SK-N-SH (cell line): ENCODE measurements around the gene DUSP2. TPM values are rescaled to one million over a fixed set of nuclear protein-coding genes. Genes with fewer than 3 reads are reported as not detected.

Experiments used
- CTCF ChIA-PET: fragments of 300-600, 350-600 bp; formaldehyde crosslinking; extraction: SDS; loops from one replicate; lab custom pipeline; 2021; lab: Yijun Ruan, JAX
- POLR2A ChIA-PET: fragments of 350-600 bp; sonication (Branson Sonifier 250); formaldehyde crosslinking; extraction: SDS; loops from one replicate; lab custom pipeline; 2020; ENCODE audit warnings: antibody characterized with exemption, inconsistent platforms; lab: Yijun Ruan, JAX
- DNase-seq: peaks from one replicate; pipeline ENCODE4 v3.0.0; 2012
- H2AFZ ChIP-seq: fragments of 200-600 bp; sonication (generic); 2 replicates; pipeline ENCODE4 v1.8.1; 2016; ENCODE audit warnings: antibody characterized with exemption, mild to moderate bottlenecking, low read depth
- H3F3A ChIP-seq: fragments of 200-600 bp; sonication (generic); replicated peaks from 2 replicates; pipeline ENCODE3; 2016; ENCODE audit warnings: antibody characterized with exemption, mild to moderate bottlenecking; ENCODE audit not compliant: insufficient read depth
- H3K27ac ChIP-seq, 2 experiments: fragments of 200-500 bp in 1 of 2; fragments of 200-600 bp in 1 of 2; sonication (Bioruptor generic) in 1 of 2; sonication (generic), shearing (Covaris generic) in 1 of 2; 2 replicates each; pipeline versions ENCODE4 v1.5.1 to v1.6.1; 2014 to 2016; ENCODE audit warnings: low read depth in 2 of 2, inconsistent platforms in 1 of 2, low read length in 1 of 2, mild to moderate bottlenecking in 1 of 2, mixed read lengths in 1 of 2
- H3K27me3 ChIP-seq: fragments of 200-600 bp; sonication (generic), shearing (Covaris generic); 2 replicates; pipeline ENCODE4 v1.6.1; 2016; ENCODE audit warnings: mixed run types; ENCODE audit not compliant: insufficient read depth
- H3K36me3 ChIP-seq, 2 experiments: fragments of 200-500 bp in 1 of 2; fragments of 200-600 bp in 1 of 2; sonication (Bioruptor generic) in 1 of 2; sonication (generic) in 1 of 2; replicated peaks in 1 of 2; 2 replicates each; pipeline versions ENCODE3 to v1.5.1; 2014 to 2016; ENCODE audit warnings: low read length in 1 of 2, mild to moderate bottlenecking in 1 of 2; ENCODE audit not compliant: insufficient read depth in 2 of 2, control insufficient read depth in 1 of 2
- H3K4me1 ChIP-seq, 2 experiments: fragments of 200-500 bp in 1 of 2; fragments of 200-600 bp in 1 of 2; sonication (Bioruptor generic) in 1 of 2; sonication (generic), shearing (Covaris generic) in 1 of 2; 2 replicates each; pipeline versions ENCODE4 v1.5.1 to v1.6.1; 2014 to 2016; ENCODE audit warnings: low read depth in 1 of 2, low read length in 1 of 2, mixed run types in 1 of 2; ENCODE audit not compliant: insufficient read depth in 2 of 2, control insufficient read depth in 1 of 2
- H3K4me2 ChIP-seq: fragments of 200-600 bp; sonication (generic), shearing (Covaris generic); 2 replicates; pipeline ENCODE4 v1.6.1; 2017; ENCODE audit warnings: mixed run types
- H3K4me3 ChIP-seq, 2 experiments: fragments of 200-500 bp in 1 of 2; fragments of 200-600 bp in 1 of 2; sonication (Bioruptor generic) in 1 of 2; sonication (generic), shearing (Covaris generic) in 1 of 2; 2 replicates each; pipeline versions ENCODE4 v1.5.1 to v1.8.1; 2014 to 2016; ENCODE audit warnings: low read depth in 2 of 2, inconsistent platforms in 1 of 2, low read length in 1 of 2, mild to moderate bottlenecking in 1 of 2, mixed read lengths in 1 of 2, moderate library complexity in 1 of 2
- H3K79me2 ChIP-seq: fragments of 200-600 bp; sonication (generic); 2 replicates; pipeline ENCODE4 v1.8.1; 2017; ENCODE audit warnings: mild to moderate bottlenecking; ENCODE audit not compliant: insufficient read depth
- H3K9ac ChIP-seq: fragments of 200-600 bp; sonication (generic); 2 replicates; pipeline ENCODE4 v1.6.1; 2017; ENCODE audit warnings: mixed run types
- H3K9me2 ChIP-seq: fragments of 200-600 bp; sonication (generic); 2 replicates; pipeline ENCODE4 v1.6.1; 2017; ENCODE audit warnings: mixed run types
- H3K9me3 ChIP-seq: fragments of 200-600 bp; sonication (generic); 2 replicates; pipeline ENCODE4 v1.6.1; 2017; ENCODE audit warnings: mixed run types, mild to moderate bottlenecking, moderate library complexity
- H4K20me1 ChIP-seq: fragments of 200-600 bp; sonication (generic); 2 replicates; pipeline ENCODE4 v1.6.1; 2017; ENCODE audit warnings: mild to moderate bottlenecking, mixed run types; ENCODE audit not compliant: insufficient read depth
- CHD2 ChIP-seq: fragments of 150-350 bp; IDR thresholded peaks from 2 replicates; pipeline ENCODE4 v1.6.1; 2018; ENCODE audit warnings: low read length; ENCODE audit not compliant: partially characterized antibody
- ELF1 ChIP-seq: IDR thresholded peaks from 2 replicates; pipeline ENCODE4 v1.4.0; 2012
- EZH2phosphoT487 ChIP-seq: fragments of 200-600 bp; sonication (generic); IDR thresholded peaks from 2 replicates; pipeline ENCODE4 v1.6.1; 2017; ENCODE audit warnings: low read depth, mixed run types, mild to moderate bottlenecking, antibody characterized with exemption, moderate library complexity, borderline replicate concordance
- FOSL2 ChIP-seq: IDR thresholded peaks from 2 replicates; pipeline ENCODE4 v1.4.0; 2012; ENCODE audit warnings: low read depth, mild to moderate bottlenecking, moderate library complexity, borderline replicate concordance
- FOXM1 ChIP-seq: IDR thresholded peaks from 2 replicates; pipeline ENCODE4 v1.4.0; 2012; ENCODE audit warnings: low read depth, mild to moderate bottlenecking
- RAD21 ChIP-seq: IDR thresholded peaks from 2 replicates; pipeline ENCODE4 v1.6.1; 2012; ENCODE audit warnings: mild to moderate bottlenecking, low read length
- SMC3 ChIP-seq: IDR thresholded peaks from 2 replicates; pipeline ENCODE4 v1.6.1; 2012; ENCODE audit warnings: low read depth, low read length, improper control_type of control experiment
- YY1 ChIP-seq: IDR thresholded peaks from 2 replicates; pipeline ENCODE4 v1.4.0; 2012; ENCODE audit warnings: low read depth, mild to moderate bottlenecking
- WGBS: methylation state at CpG from one replicate; pipeline ENCODE4 v1.1.6; 2017; ENCODE audit warnings: low lambda C conversion rate; 5-methylcytosine and 5-hydroxymethylcytosine counted together
- polyA plus RNA-seq, 3 experiments: library from polyadenylated mRNA; depleted of rRNA; stranded (reverse); fragments of >200 nt; gene quantifications; 2 replicates each; pipeline ENCODE4 v1.2.3, GENCODE V29; 2012
- TF ChIP-seq, protein P1 (sequence below): IDR thresholded peaks from 2 replicates; pipeline ENCODE4; 2012
- TF ChIP-seq, protein P2 (sequence below): IDR thresholded peaks from 2 replicates; pipeline ENCODE4 v1.4.0; 2012; ENCODE audit warnings: low read depth, borderline replicate concordance
- TF ChIP-seq, protein P3 (sequence below): IDR thresholded peaks from 2 replicates; pipeline ENCODE4 v1.6.1; 2012; ENCODE audit warnings: mild to moderate bottlenecking, low read depth, low read length, moderate library complexity
- TF ChIP-seq, protein P4 (sequence below): fragments of 200-600 bp; sonication (generic); IDR thresholded peaks from 2 replicates; pipeline ENCODE4 v1.6.1; 2017; ENCODE audit warnings: antibody characterized with exemption, mild to moderate bottlenecking, moderate library complexity
- TF ChIP-seq, protein P5 (sequence below): IDR thresholded peaks from 2 replicates; pipeline ENCODE4 v1.4.0; 2012; ENCODE audit warnings: low read depth

DUSP2 gene
- polyA plus RNA-seq, 1 of the 3 experiments (the other 2 are of a cell fraction): 0.79 TPM

DNA sequence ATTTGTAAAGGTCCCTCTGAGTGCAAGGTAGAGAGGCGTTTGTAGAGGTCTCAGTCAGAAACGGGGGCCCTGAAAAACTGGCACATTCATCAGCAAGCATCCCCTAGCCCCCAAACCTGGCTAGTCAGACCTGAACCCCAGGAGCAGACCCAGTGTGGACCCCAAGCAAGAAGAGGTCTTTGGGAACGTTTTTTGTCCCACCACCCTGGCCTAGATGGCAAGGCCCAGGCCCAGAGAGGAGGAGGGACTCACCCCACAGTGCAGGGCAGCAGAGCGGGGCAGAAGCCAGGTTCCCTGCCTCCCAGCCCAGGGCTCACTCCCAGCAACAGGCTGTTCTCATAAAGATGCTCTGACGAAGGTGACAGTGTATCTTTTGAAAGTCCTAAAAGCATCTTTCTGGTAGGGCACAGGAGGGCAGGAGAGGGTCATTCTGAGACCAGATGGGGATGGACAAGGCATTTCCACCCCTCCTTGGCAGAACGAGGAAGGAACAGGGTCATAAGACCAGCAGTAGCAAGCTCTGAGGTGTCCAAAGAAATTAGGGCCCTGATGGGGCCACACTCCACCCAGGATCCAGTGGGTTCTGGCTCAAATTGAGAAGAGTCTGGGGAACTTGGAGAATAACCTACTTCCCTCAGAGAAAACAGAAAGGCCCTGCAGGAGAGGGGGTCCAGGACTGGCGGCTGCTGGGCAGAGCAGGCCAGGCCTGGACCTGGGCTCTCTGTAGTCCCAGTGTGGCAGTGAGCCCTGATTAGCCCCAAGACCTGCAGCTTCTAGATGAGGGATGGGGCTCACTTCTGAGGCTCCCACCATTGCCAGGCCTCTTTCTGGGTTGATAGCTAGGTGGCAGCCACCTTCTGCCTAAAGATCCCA, 47.1 kb downstream of the DUSP2 start:
- Histone ChIP-seq H3F3A (no peaks in the 10 kb centered on the region), H3K9me2 (no peaks in the 10 kb centered on the region), H3K4me1 (peaks cover 0 to 3% of the 10 kb centered on the region in 2 experiments; a peak in 1 of 4 replicates), H3K4me3 (no peak overlapping the region), H3K79me2 (no peaks in the 10 kb centered on the region), H2AFZ (no peak overlapping the region), H3K4me2 (no peak overlapping the region), H3K27me3 (no peaks in the 10 kb centered on the region), H3K9ac (no peak overlapping the region), H3K27ac (no peak overlapping the region), H3K9me3 (no peaks in the 10 kb centered on the region), H3K36me3 (no peaks in the 10 kb centered on the region), H4K20me1 (no peaks in the 10 kb centered on the region)
- TF ChIP-seq, protein P1, sequence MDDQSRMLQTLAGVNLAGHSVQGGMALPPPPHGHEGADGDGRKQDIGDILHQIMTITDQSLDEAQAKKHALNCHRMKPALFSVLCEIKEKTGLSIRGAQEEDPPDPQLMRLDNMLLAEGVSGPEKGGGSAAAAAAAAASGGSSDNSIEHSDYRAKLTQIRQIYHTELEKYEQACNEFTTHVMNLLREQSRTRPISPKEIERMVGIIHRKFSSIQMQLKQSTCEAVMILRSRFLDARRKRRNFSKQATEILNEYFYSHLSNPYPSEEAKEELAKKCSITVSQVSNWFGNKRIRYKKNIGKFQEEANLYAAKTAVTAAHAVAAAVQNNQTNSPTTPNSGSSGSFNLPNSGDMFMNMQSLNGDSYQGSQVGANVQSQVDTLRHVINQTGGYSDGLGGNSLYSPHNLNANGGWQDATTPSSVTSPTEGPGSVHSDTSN: no peak
- TF ChIP-seq ELF1 (no peak), RAD21 (0 out of 2 replicates have a peak, but pooled peaks have one; percentile 6), CHD2 (no peak)
- TF ChIP-seq, protein P2, sequence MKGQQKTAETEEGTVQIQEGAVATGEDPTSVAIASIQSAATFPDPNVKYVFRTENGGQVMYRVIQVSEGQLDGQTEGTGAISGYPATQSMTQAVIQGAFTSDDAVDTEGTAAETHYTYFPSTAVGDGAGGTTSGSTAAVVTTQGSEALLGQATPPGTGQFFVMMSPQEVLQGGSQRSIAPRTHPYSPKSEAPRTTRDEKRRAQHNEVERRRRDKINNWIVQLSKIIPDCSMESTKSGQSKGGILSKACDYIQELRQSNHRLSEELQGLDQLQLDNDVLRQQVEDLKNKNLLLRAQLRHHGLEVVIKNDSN: no peak
- 59% methylated on average over 7 of the region's 7 CpGs for WGBS
- POLR2A ChIA-PET: no interaction called here
- DNase-seq: peak; percentile 9
- CTCF ChIA-PET: interaction anchor here (0.8 to 3.2 kb wide), 3 partner anchors 9 to 25 kb away, joined by 3 to 15 read pairs (median 3); no protein-coding TSS in a partner anchor

DNA sequence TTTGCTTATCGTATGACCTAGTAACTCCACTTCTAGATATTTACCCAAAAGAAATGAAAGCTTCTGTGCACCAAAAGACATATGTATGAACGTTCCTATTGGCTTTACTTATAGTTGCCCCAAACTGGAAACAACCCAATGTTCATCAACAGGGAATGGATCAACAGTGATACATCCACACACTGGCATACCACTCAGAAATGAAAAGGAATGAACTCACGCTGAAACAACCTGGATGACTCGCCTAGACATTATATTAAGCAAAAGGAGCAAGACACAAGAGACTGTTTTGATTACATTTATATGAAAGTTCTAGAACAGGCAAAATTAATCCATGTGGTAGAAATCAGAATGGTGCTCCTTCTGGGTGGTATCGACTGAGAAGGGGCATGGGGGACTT, 47.8 kb downstream of the DUSP2 start:
- Histone ChIP-seq H3K27me3 (no peaks in the 10 kb centered on the region), H3K36me3 (no peaks in the 10 kb centered on the region), H3F3A (no peaks in the 10 kb centered on the region), H3K9ac (no peak overlapping the region), H2AFZ (no peak overlapping the region), H3K27ac (no peak overlapping the region), H3K4me3 (no peak overlapping the region), H3K79me2 (no peaks in the 10 kb centered on the region), H3K9me3 (no peaks in the 10 kb centered on the region), H3K4me1 (peaks cover 0 to 3% of the 10 kb centered on the region in 2 experiments; a peak in 1 of 4 replicates), H3K4me2 (no peak overlapping the region)
- ChIA-PET CTCF (no interaction called here), POLR2A (no interaction called here)
- no peak for DNase-seq
- 67% methylated on average over 5 of the region's 5 CpGs for WGBS
- TF ChIP-seq, protein P1: no peak
- TF ChIP-seq FOXM1 (no peak), SMC3 (no peak), FOSL2 (no peak), YY1 (no peak), EZH2phosphoT487 (no peak)
- TF ChIP-seq, protein P3, sequence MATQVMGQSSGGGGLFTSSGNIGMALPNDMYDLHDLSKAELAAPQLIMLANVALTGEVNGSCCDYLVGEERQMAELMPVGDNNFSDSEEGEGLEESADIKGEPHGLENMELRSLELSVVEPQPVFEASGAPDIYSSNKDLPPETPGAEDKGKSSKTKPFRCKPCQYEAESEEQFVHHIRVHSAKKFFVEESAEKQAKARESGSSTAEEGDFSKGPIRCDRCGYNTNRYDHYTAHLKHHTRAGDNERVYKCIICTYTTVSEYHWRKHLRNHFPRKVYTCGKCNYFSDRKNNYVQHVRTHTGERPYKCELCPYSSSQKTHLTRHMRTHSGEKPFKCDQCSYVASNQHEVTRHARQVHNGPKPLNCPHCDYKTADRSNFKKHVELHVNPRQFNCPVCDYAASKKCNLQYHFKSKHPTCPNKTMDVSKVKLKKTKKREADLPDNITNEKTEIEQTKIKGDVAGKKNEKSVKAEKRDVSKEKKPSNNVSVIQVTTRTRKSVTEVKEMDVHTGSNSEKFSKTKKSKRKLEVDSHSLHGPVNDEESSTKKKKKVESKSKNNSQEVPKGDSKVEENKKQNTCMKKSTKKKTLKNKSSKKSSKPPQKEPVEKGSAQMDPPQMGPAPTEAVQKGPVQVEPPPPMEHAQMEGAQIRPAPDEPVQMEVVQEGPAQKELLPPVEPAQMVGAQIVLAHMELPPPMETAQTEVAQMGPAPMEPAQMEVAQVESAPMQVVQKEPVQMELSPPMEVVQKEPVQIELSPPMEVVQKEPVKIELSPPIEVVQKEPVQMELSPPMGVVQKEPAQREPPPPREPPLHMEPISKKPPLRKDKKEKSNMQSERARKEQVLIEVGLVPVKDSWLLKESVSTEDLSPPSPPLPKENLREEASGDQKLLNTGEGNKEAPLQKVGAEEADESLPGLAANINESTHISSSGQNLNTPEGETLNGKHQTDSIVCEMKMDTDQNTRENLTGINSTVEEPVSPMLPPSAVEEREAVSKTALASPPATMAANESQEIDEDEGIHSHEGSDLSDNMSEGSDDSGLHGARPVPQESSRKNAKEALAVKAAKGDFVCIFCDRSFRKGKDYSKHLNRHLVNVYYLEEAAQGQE: no peak
- TF ChIP-seq, protein P4, sequence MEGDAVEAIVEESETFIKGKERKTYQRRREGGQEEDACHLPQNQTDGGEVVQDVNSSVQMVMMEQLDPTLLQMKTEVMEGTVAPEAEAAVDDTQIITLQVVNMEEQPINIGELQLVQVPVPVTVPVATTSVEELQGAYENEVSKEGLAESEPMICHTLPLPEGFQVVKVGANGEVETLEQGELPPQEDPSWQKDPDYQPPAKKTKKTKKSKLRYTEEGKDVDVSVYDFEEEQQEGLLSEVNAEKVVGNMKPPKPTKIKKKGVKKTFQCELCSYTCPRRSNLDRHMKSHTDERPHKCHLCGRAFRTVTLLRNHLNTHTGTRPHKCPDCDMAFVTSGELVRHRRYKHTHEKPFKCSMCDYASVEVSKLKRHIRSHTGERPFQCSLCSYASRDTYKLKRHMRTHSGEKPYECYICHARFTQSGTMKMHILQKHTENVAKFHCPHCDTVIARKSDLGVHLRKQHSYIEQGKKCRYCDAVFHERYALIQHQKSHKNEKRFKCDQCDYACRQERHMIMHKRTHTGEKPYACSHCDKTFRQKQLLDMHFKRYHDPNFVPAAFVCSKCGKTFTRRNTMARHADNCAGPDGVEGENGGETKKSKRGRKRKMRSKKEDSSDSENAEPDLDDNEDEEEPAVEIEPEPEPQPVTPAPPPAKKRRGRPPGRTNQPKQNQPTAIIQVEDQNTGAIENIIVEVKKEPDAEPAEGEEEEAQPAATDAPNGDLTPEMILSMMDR: no peak
- TF ChIP-seq, protein P5, sequence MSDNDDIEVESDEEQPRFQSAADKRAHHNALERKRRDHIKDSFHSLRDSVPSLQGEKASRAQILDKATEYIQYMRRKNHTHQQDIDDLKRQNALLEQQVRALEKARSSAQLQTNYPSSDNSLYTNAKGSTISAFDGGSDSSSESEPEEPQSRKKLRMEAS: no peak
- TF ChIP-seq, all 33 proteins: peak for 0
- Histone ChIP-seq H4K20me1 (no peaks in the 10 kb centered on the region), H3K9me2 (no peaks in the 10 kb centered on the region)
